ENCODE results near the gene TMEM25.

DNA sequence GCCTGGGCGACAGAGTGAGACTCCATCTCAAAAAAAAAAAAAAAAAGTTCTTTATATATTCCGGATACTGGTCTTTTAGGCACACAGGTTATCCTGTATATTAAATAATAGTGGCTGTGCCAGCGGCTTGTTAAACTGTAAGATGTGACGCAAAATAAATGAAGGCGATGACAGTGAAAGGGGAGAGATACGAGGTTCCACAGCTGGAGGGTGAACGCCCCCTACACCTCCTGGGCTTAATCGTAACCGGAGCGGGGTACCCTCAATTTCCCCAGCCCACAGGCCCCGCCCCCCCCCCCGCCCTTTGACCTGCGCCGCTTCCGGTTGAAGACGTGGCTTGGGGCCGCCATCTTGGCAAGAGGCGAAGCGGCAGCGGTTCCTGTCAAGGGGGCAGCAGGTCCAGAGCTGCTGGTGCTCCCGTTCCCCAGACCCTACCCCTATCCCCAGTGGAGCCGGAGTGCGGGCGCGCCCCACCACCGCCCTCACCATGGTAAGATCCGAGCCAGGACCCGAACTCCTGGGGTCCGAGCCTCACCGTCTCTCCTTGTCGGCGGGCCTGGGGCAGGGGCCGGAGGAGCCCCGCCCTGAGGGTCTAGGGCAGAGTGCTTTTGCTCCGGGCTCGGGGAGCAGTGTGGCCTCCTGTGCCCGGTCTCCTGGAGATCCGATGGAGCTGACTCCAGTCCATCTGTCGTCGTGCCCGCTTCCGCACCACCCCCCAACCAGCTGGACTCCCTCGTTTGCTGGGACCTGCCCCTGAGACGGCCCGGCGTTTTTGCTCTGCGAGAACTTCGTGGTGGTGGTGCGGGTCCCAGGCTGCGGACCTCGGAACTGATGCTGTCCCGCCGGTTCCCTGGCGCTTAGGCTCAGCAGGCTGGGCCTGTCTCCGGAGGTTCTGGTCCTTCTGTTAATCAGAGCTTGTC is 41.3 kb downstream of the TMEM25 start, which contains the start of gene ARCN1:
- TF ChIP-seq, protein P1, sequence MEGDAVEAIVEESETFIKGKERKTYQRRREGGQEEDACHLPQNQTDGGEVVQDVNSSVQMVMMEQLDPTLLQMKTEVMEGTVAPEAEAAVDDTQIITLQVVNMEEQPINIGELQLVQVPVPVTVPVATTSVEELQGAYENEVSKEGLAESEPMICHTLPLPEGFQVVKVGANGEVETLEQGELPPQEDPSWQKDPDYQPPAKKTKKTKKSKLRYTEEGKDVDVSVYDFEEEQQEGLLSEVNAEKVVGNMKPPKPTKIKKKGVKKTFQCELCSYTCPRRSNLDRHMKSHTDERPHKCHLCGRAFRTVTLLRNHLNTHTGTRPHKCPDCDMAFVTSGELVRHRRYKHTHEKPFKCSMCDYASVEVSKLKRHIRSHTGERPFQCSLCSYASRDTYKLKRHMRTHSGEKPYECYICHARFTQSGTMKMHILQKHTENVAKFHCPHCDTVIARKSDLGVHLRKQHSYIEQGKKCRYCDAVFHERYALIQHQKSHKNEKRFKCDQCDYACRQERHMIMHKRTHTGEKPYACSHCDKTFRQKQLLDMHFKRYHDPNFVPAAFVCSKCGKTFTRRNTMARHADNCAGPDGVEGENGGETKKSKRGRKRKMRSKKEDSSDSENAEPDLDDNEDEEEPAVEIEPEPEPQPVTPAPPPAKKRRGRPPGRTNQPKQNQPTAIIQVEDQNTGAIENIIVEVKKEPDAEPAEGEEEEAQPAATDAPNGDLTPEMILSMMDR (IDR thresholded peaks at IDR 0.05): no peak
- no peak for TF ChIP-seq POLR2A (IDR thresholded peaks at IDR 0.05)

All from testis (tissue), 2 donors.